A673 (cell line): Measurements from ENCODE around the gene JAKMIP1. TPM values are rescaled to one million over a fixed set of nuclear protein-coding genes. Genes with fewer than 3 reads are reported as not detected.

ENCODE experiments used
- BruUV-seq: library from RNA; stranded (reverse); fragments of 400-500 nt; replicated peaks from 2 replicates; lab custom pipeline; 2021; lab: Mats Ljungman, UMichigan
- CTCF ChIA-PET: fragments of 300-600 bp; sonication (Branson Sonifier 250); formaldehyde crosslinking; loops from one replicate; lab custom pipeline; 2022; ENCODE audit warnings: antibody characterized with exemption; lab: Charles Lee
- POLR2A ChIA-PET: fragments of 300-600 bp; sonication (Branson Sonifier 250); formaldehyde crosslinking; loops from one replicate; lab custom pipeline; 2022; ENCODE audit warnings: antibody characterized with exemption; ENCODE audit not compliant: low non-redundant PET; lab: Charles Lee
- DNase-seq: peaks from one replicate; pipeline ENCODE4 v3.0.0-alpha.2; 2015; ENCODE audit warnings: low spot score
- H3K27ac ChIP-seq: fragments of 200-600 bp; sonication (generic); 2 replicates; pipeline ENCODE4 v1.5.1; 2016; ENCODE audit warnings: mixed run types, low read depth, mild to moderate bottlenecking, mixed read lengths, antibody characterized with exemption, low read length; ENCODE audit not compliant: poor library complexity, severe bottlenecking
- H3K27me3 ChIP-seq: fragments of 200-600 bp; sonication (generic); replicated peaks from 2 replicates; pipeline ENCODE4 v1.6.1; 2017; ENCODE audit warnings: mixed run types, low read depth, mild to moderate bottlenecking, mixed read lengths, antibody characterized with exemption, low read length; ENCODE audit not compliant: insufficient read depth, poor library complexity
- H3K36me3 ChIP-seq: fragments of 200-600 bp; sonication (generic); 2 replicates; pipeline ENCODE4 v1.6.1; 2016; ENCODE audit warnings: mixed run types, mild to moderate bottlenecking, mixed read lengths, antibody characterized with exemption, low read length; ENCODE audit not compliant: insufficient read depth, poor library complexity, severe bottlenecking
- H3K4me1 ChIP-seq: fragments of 200-600 bp; sonication (generic); 2 replicates; pipeline ENCODE4 v1.6.1; 2017; ENCODE audit warnings: mixed run types, mild to moderate bottlenecking, mixed read lengths, antibody characterized with exemption, low read length; ENCODE audit not compliant: insufficient read depth, poor library complexity, severe bottlenecking
- H3K4me3 ChIP-seq: fragments of 200-600 bp; sonication (generic); 2 replicates; pipeline ENCODE4 v1.5.1; 2016; ENCODE audit warnings: low read depth, mixed run types, mild to moderate bottlenecking, mixed read lengths, low read length; ENCODE audit not compliant: poor library complexity, severe bottlenecking
- H3K9me3 ChIP-seq: fragments of 200-600 bp; sonication (generic); 2 replicates; pipeline ENCODE4 v1.6.1; 2016; ENCODE audit warnings: mixed run types, low read depth, mild to moderate bottlenecking, mixed read lengths, antibody characterized with exemption, low read length; ENCODE audit not compliant: poor library complexity, severe bottlenecking
- CTCF ChIP-seq: fragments of 300-800, 200-600 bp; sonication (generic); conservative IDR thresholded peaks from 2 replicates; pipeline ENCODE4 v1.5.1; 2017; ENCODE audit warnings: low read depth, mild to moderate bottlenecking, antibody characterized with exemption, low read length, moderate library complexity, mixed read lengths
- EZH2 ChIP-seq: fragments of 200-600 bp; sonication (generic); IDR thresholded peaks from 2 replicates; pipeline ENCODE4 v1.6.1; 2017; ENCODE audit warnings: borderline replicate concordance, low read depth, mild to moderate bottlenecking, mixed read lengths, antibody characterized with exemption, low read length; ENCODE audit not compliant: poor library complexity, severe bottlenecking
- intact Hi-C: fragments of 100-400 bp; cut with micrococcal nuclease; formaldehyde crosslinking; loops from one replicate; pipeline ENCODE4 v1.10.0; 2022; ENCODE audit not compliant: unreplicated experiment
- total RNA-seq: library from RNA; stranded (reverse); gene quantifications from 2 replicates; pipeline ENCODE4 v1.2.3, GENCODE V29; 2021

JAKMIP1 gene
- total RNA-seq, 1 experiment from 2014 or later = not detected

GRCh38 chr4:6160536-6160935 is 39.8 kb downstream of the JAKMIP1 start:
- ChIA-PET POLR2A (no interaction called here), CTCF (no interaction called here)
- no peaks in the 10 kb centered on the region for H3K36me3 ChIP-seq
- no peaks in the 10 kb centered on the region for H3K9me3 ChIP-seq
- H3K27me3 ChIP-seq = peaks cover 39% of the 10 kb centered on the region
- H3K4me3 ChIP-seq = no peak overlapping the region
- no peaks in the 10 kb centered on the region for H3K4me1 ChIP-seq
- no peak for TF ChIP-seq EZH2
- no peak for TF ChIP-seq CTCF
- intact Hi-C loops = no loop called here
- DNase-seq = no peak
- BruUV-seq = no TSS peak
- no peak overlapping the region for H3K27ac ChIP-seq

- ChIA-PET CTCF (no interaction called here), POLR2A (no interaction called here)
- H3K4me1 ChIP-seq = no peaks in the 10 kb centered on the region
Observed at GRCh38 chr4:6157926-6158325, 42.4 kb downstream of the JAKMIP1 start.

GRCh38 chr4:6155996-6156750 is 44.2 kb downstream of the JAKMIP1 start:
- no peak for DNase-seq
- H3K27ac ChIP-seq = no peak overlapping the region
- intact Hi-C loops = no loop called here
- no peak overlapping the region for H3K4me3 ChIP-seq
- POLR2A ChIA-PET = interaction anchor here (0.6 kb wide), 1 partner anchor 20 kb away, joined by 3 read pairs; no protein-coding TSS in a partner anchor
- H3K4me1 ChIP-seq = no peaks in the 10 kb centered on the region
- peaks cover 71% of the 10 kb centered on the region for H3K27me3 ChIP-seq
- H3K9me3 ChIP-seq = no peaks in the 10 kb centered on the region
- H3K36me3 ChIP-seq = no peaks in the 10 kb centered on the region
- BruUV-seq = no TSS peak
- CTCF ChIA-PET = no interaction called here
- TF ChIP-seq EZH2 = no peak
- no peak for TF ChIP-seq CTCF

More at GRCh38 chr4:6157926-6158325, 42.4 kb downstream of the JAKMIP1 start:
- no peaks in the 10 kb centered on the region for H3K36me3 ChIP-seq
- no peak overlapping the region for H3K27ac ChIP-seq
- TF ChIP-seq EZH2 (no peak), CTCF (no peak)
- BruUV-seq = no TSS peak
- DNase-seq = no peak
- intact Hi-C loops = no loop called here
- no peaks in the 10 kb centered on the region for H3K9me3 ChIP-seq
- no peak overlapping the region for H3K4me3 ChIP-seq
- H3K27me3 ChIP-seq = peaks cover 59% of the 10 kb centered on the region
